OCI-LY3 (cell line): ENCODE results near the gene PALLD.

Experiments used
- H2AFZ ChIP-seq: fragments of 200-600, 300-600 bp; shearing (Covaris generic); 2 replicates; pipeline ENCODE4 v1.6.0; 2014; ENCODE audit warnings: antibody characterized with exemption, low read depth, low read length
- H3K27ac ChIP-seq: fragments of 200-600, 300-600 bp; sonication (generic); 2 replicates; pipeline ENCODE4 v1.5.1; 2014; ENCODE audit warnings: mild to moderate bottlenecking, low read length, moderate library complexity, mixed read lengths
- H3K27me3 ChIP-seq: fragments of 200-600, 300-600 bp; sonication (generic); 2 replicates; pipeline ENCODE4 v1.6.1; 2014; ENCODE audit warnings: low read depth, low read length, mixed read lengths
- H3K36me3 ChIP-seq: fragments of 200-600, 300-600 bp; sonication (generic); replicated peaks from 2 replicates; pipeline ENCODE3; 2014; ENCODE audit warnings: low read depth, low read length, mixed read lengths
- H3K4me1 ChIP-seq: fragments of 300-600, 200-600 bp; sonication (generic); 2 replicates; pipeline ENCODE4 v1.6.1; 2014; ENCODE audit warnings: low read length, mixed read lengths
- H3K4me2 ChIP-seq: fragments of 200-600, 300-600 bp; sonication (generic); 2 replicates; pipeline ENCODE4 v1.6.1; 2014; ENCODE audit warnings: low read length, mixed read lengths
- H3K4me3 ChIP-seq: fragments of 300-600, 200-600 bp; sonication (generic); 2 replicates; pipeline ENCODE4 v1.5.1; 2014; ENCODE audit warnings: antibody characterized with exemption, mild to moderate bottlenecking, low read length, moderate library complexity
- H3K79me2 ChIP-seq: fragments of 300-600, 200-600 bp; shearing (Covaris generic); 2 replicates; pipeline ENCODE4 v1.6.1; 2014; ENCODE audit warnings: mild to moderate bottlenecking, low read length, mixed read lengths
- H3K9ac ChIP-seq: fragments of 300-600, 200-600 bp; shearing (Covaris generic); 2 replicates; pipeline ENCODE4 v1.6.0; 2014; ENCODE audit warnings: mild to moderate bottlenecking, low read length, moderate library complexity
- H3K9me3 ChIP-seq: fragments of 200-600, 300-600 bp; shearing (Covaris generic); 2 replicates; pipeline ENCODE4 v1.6.1; 2014; ENCODE audit warnings: low read length, mixed read lengths; ENCODE audit not compliant: insufficient read depth
- H4K20me1 ChIP-seq: fragments of 200-600, 300-600 bp; sonication (generic); 2 replicates; pipeline ENCODE4 v1.6.1; 2016; ENCODE audit warnings: low read length, mixed read lengths; ENCODE audit not compliant: insufficient read depth
- CTCF ChIP-seq: fragments of 200-600, 300-600 bp; sonication (generic); IDR thresholded peaks from 2 replicates; pipeline ENCODE4 v1.5.1; 2014; ENCODE audit warnings: antibody characterized with exemption, low read length, low read depth
- EZH2phosphoT487 ChIP-seq: fragments of 200-600 bp; shearing (Covaris generic); IDR thresholded peaks from 2 replicates; pipeline ENCODE4 v1.6.1; 2018; ENCODE audit warnings: antibody characterized with exemption, mixed run types, low read depth

PALLD gene

GRCh38 chr4:168637872-168638756 is 141.3 kb downstream of the PALLD start:
- H3K4me2 ChIP-seq = no peak overlapping the region
- no peaks in the 10 kb centered on the region for H3K36me3 ChIP-seq
- peaks cover 6% of the 10 kb centered on the region; the same call in 1 of the 2 replicates for H3K27me3 ChIP-seq
- TF ChIP-seq EZH2phosphoT487 (no peak), CTCF (no peak)
- H3K79me2 ChIP-seq = no peaks in the 10 kb centered on the region
- H3K9me3 ChIP-seq = no peaks in the 10 kb centered on the region
- no peaks in the 10 kb centered on the region for H3K4me1 ChIP-seq
- H3K27ac ChIP-seq = no peak overlapping the region
- H4K20me1 ChIP-seq = no peaks in the 10 kb centered on the region
- H2AFZ ChIP-seq = no peak overlapping the region
- no peak overlapping the region for H3K4me3 ChIP-seq
- no peak overlapping the region for H3K9ac ChIP-seq

- Histone ChIP-seq H3K4me1 (no peaks in the 10 kb centered on the region), H3K9me3 (no peaks in the 10 kb centered on the region), H3K4me2 (no peak overlapping the region), H2AFZ (no peak overlapping the region), H3K4me3 (no peak overlapping the region), H3K27me3 (no peaks in the 10 kb centered on the region), H3K79me2 (no peaks in the 10 kb centered on the region), H4K20me1 (no peaks in the 10 kb centered on the region), H3K36me3 (no peaks in the 10 kb centered on the region), H3K9ac (no peak overlapping the region), H3K27ac (no peak overlapping the region)
- TF ChIP-seq CTCF (no peak), EZH2phosphoT487 (no peak)
These were observed 143.1 kb downstream of the PALLD start for GRCh38 chr4:168639914-168640313.

- H3K4me1 ChIP-seq = no peaks in the 10 kb centered on the region
- no peak overlapping the region for H3K27ac ChIP-seq
- no peak overlapping the region for H2AFZ ChIP-seq
- H3K9me3 ChIP-seq = no peaks in the 10 kb centered on the region
- no peak overlapping the region for H3K4me3 ChIP-seq
- no peaks in the 10 kb centered on the region for H4K20me1 ChIP-seq
- no peaks in the 10 kb centered on the region for H3K27me3 ChIP-seq
- no peaks in the 10 kb centered on the region for H3K36me3 ChIP-seq
- no peak for TF ChIP-seq EZH2phosphoT487
- no peak for TF ChIP-seq CTCF
- H3K4me2 ChIP-seq = no peak overlapping the region
- no peaks in the 10 kb centered on the region for H3K79me2 ChIP-seq
- no peak overlapping the region for H3K9ac ChIP-seq
These were observed 144.9 kb downstream of the PALLD start for GRCh38 chr4:168641811-168642140.

- H3K27ac ChIP-seq = no peak overlapping the region
- no peak overlapping the region for H3K4me3 ChIP-seq
- H3K9me3 ChIP-seq = no peaks in the 10 kb centered on the region
- H3K9ac ChIP-seq = no peak overlapping the region
- H3K27me3 ChIP-seq = no peaks in the 10 kb centered on the region
- TF ChIP-seq CTCF = no peak
- TF ChIP-seq EZH2phosphoT487 = no peak
- no peak overlapping the region for H2AFZ ChIP-seq
- H3K4me1 ChIP-seq = no peaks in the 10 kb centered on the region
- no peaks in the 10 kb centered on the region for H4K20me1 ChIP-seq
- H3K36me3 ChIP-seq = no peaks in the 10 kb centered on the region
- no peak overlapping the region for H3K4me2 ChIP-seq
- no peaks in the 10 kb centered on the region for H3K79me2 ChIP-seq
These were observed 145.7 kb downstream of the PALLD start for GRCh38 chr4:168642591-168642990.
